GM12872 (cell line): ENCODE data around the gene PRG2.

ENCODE experiments used
- CTCF ChIP-seq: IDR thresholded peaks from 3 replicates; pipeline ENCODE4 v1.5.1; 2011; ENCODE audit warnings: low read depth, mild to moderate bottlenecking, low read length, moderate library complexity; ENCODE audit not compliant: insufficient read depth

Gene PRG2

GRCh38 chr11:57370251-57370650 lies 20.2 kb downstream of the PRG2 start:
- no peak for TF ChIP-seq CTCF

- TF ChIP-seq CTCF = no peak
These were observed 21.6 kb downstream of the PRG2 start for GRCh38 chr11:57368845-57369232.

GRCh38 chr11:57368106-57368844 lies 22.2 kb downstream of the PRG2 start:
- no peak for TF ChIP-seq CTCF

GRCh38 chr11:57364851-57365660 lies 25.4 kb downstream of the PRG2 start:
- no peak for TF ChIP-seq CTCF

- no peak for TF ChIP-seq CTCF
These were observed 27.0 kb downstream of the PRG2 start for GRCh38 chr11:57363131-57364080.

- no peak for TF ChIP-seq CTCF
These were observed 28.5 kb downstream of the PRG2 start for GRCh38 chr11:57361926-57362325.

GRCh38 chr11:57360991-57361390 lies 29.5 kb downstream of the PRG2 start:
- TF ChIP-seq CTCF = no peak
